Measurements from ENCODE around the gene HIRIP3. TPM values are rescaled to one million over a fixed set of nuclear protein-coding genes. Genes with fewer than 3 reads are reported as not detected.
"Not testable (repeated sequence)": the region's sequence is repeated elsewhere in the genome, so short reads cannot be mapped to it uniquely, and the experiment has no call there.

The HIRIP3 gene
- total and polyA plus RNA-seq, 9 donors: 10.5 to 18.5 (median 16.5) TPM

DNA sequence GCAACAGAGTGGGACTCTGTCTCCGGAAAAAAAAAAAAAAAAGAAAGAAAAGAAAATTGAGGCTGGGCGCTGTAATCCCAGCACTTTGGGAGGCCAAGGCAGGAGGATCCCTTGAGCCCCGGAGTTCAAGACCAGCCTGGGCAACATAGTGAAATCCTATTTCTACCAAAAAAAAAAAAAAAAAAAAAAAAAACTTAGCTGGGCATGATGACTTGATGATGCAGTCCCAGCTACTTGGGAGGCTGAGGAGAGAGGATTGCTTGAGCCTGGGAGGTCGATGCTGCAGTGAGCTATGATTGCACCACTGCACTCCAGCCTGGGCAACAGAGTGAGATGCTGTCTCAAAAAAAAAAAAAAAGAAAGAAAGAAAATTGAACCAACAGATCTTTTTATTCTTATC, 22.5 kb upstream of the HIRIP3 start:
- not testable (repeated sequence) for H3K4me3 ChIP-seq (ENCODE audit: low read length); H3K4me1 ChIP-seq (ENCODE audit: control insufficient read depth, insufficient read depth, low read length); H3K27ac ChIP-seq (ENCODE audit: low read length); H3K36me3 ChIP-seq (ENCODE audit: control insufficient read depth, insufficient read depth, low read length); DNase-seq; H3K9me3 ChIP-seq (replicated peaks; ENCODE audit: control insufficient read depth, low read depth, low read length)
- peaks cover 13% of the 10 kb centered on the region for H3K27me3 ChIP-seq (ENCODE audit: control insufficient read depth, insufficient read depth, low read length)
- WGBS (ENCODE audit: insufficient coverage): no CpG with 5 or more reads among the region's 4 CpGs

DNA sequence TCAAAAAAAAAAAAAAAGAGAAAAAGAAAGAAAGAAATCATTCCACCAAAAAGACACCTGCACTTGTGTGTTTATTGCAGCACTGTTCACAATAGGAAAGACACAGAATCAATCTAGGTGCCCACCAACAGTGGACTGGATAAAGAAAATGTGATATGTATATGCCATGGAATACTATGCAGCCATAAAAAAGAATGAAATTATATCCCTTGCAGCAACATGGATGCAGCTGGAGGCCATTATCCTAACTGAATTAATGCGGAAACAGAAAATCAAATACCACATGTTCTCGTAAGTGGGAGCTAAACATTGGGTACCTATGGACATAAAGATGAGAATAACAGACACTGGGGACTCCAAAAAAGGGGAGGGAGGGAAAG, 21.9 kb upstream of the HIRIP3 start:
- peaks cover 19% of the 10 kb centered on the region for H3K27me3 ChIP-seq (ENCODE audit: control insufficient read depth, insufficient read depth, low read length)
- no peak overlapping the region for H3K4me3 ChIP-seq (ENCODE audit: low read length)
- no peaks in the 10 kb centered on the region for H3K9me3 ChIP-seq (replicated peaks; ENCODE audit: control insufficient read depth, low read depth, low read length)
- H3K27ac ChIP-seq (ENCODE audit: low read length): no peak overlapping the region
- peaks cover 7% of the 10 kb centered on the region for H3K4me1 ChIP-seq (ENCODE audit: control insufficient read depth, insufficient read depth, low read length)
- no peaks in the 10 kb centered on the region for H3K36me3 ChIP-seq (ENCODE audit: control insufficient read depth, insufficient read depth, low read length)
- 100% methylated on average over 1 of the region's 2 CpGs for WGBS (ENCODE audit: insufficient coverage)
- no peak for DNase-seq

DNA sequence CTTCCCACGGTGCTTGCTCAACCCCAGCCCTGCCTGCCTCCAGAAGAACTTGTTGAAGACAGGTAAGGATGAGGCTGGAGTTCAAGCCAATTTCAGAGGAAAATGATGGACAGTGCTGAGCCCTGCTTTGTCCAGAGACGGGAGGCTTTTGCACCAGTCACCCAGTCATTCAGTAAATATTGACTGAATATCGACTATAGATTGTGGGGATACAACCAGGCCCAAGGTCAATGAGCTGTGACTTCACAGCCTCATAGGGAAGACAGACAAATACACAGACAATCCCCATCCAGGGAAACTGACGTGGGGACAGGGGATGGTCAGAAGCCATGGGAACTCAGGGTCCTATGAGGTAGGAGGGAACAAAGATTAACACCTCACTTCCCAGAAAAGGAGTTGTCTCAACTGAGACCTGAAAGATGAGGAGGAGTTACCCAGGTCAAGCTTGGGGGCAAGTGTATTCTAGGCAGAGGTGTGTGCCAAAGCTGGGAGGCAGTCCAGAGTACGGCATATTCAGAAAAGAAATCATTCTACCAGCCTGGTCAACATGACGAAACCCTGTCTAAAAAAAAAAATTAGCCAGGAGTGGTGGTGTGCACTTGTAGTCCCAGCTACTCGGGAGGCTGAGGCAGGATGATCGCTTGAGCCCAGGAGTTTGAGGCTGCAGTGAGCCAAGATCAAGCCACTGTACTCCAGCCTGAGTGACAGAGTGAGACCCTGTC, 21.3 kb upstream of the HIRIP3 start:
- WGBS (ENCODE audit: insufficient coverage): 60% methylated on average over 1 of the region's 8 CpGs
- H3K36me3 ChIP-seq (ENCODE audit: control insufficient read depth, insufficient read depth, low read length): no peaks in the 10 kb centered on the region
- no peak for DNase-seq

DNA sequence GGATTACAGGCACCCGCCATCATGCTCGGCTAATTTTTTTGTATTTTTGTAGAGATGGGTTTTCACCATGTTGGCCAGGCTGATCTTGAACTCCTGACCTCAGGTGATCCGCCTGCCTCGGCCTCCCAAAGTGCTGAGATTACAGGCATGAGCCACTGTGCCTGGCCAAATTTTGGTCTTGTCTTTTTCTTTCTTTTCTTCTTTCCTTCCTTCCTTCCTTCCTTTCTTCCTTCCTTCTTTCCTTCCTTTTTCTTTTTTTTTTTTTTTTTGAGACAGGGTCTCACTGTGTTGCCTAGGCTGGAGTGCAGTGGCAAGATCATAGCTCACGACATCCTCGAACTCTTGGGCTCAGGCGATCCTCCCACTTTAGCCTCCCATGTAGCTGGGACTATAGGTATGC, 20.0 kb upstream of the HIRIP3 start:
- DNase-seq; H3K4me1 ChIP-seq (ENCODE audit: control insufficient read depth, insufficient read depth, low read length); H3K27ac ChIP-seq (ENCODE audit: low read length); H3K9me3 ChIP-seq (replicated peaks; ENCODE audit: control insufficient read depth, low read depth, low read length); H3K4me3 ChIP-seq (ENCODE audit: low read length); H3K36me3 ChIP-seq (ENCODE audit: control insufficient read depth, insufficient read depth, low read length): not testable (repeated sequence)
- WGBS (ENCODE audit: insufficient coverage): no CpG with 5 or more reads among the region's 7 CpGs
- H3K27me3 ChIP-seq (ENCODE audit: control insufficient read depth, insufficient read depth, low read length): peaks cover 26% of the 10 kb centered on the region

More for the DNA sequence above, 21.3 kb upstream of the HIRIP3 start:
- no peak overlapping the region for H3K27ac ChIP-seq (ENCODE audit: low read length)
- H3K4me1 ChIP-seq (ENCODE audit: control insufficient read depth, insufficient read depth, low read length): peaks cover 6% of the 10 kb centered on the region
- no peaks in the 10 kb centered on the region for H3K9me3 ChIP-seq (replicated peaks; ENCODE audit: control insufficient read depth, low read depth, low read length)
- H3K27me3 ChIP-seq (ENCODE audit: control insufficient read depth, insufficient read depth, low read length): peaks cover 24% of the 10 kb centered on the region
- no peak overlapping the region for H3K4me3 ChIP-seq (ENCODE audit: low read length)

DNA sequence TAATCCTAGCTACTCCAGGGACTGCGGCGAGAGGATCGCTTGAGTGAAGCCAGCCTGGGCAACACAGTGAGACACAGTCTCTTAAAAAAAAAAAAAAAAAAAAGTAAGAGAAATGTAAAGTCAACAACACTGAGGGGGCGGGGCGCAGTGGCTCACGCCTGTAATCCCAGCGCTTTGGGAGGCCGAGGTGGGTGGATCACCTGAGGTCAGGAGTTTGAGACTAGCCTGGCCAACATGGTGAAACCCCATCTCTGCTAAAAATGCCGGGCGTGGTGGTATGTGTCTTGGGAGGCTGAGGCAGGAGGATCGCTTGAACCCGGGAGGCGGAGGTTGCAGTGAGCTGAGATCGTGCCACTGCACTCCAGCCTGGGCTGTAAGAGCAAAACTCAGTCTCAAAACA, 17.2 kb upstream of the HIRIP3 start:
- H3K27ac ChIP-seq (ENCODE audit: low read length); H3K9me3 ChIP-seq (replicated peaks; ENCODE audit: control insufficient read depth, low read depth, low read length); H3K4me3 ChIP-seq (ENCODE audit: low read length); DNase-seq; H3K36me3 ChIP-seq (ENCODE audit: control insufficient read depth, insufficient read depth, low read length): not testable (repeated sequence)
- WGBS (ENCODE audit: insufficient coverage): 32% methylated on average over 5 of the region's 14 CpGs
- H3K27me3 ChIP-seq (ENCODE audit: control insufficient read depth, insufficient read depth, low read length): peaks cover 46% of the 10 kb centered on the region
- H3K4me1 ChIP-seq (ENCODE audit: control insufficient read depth, insufficient read depth, low read length): peaks cover 15% of the 10 kb centered on the region

DNA sequence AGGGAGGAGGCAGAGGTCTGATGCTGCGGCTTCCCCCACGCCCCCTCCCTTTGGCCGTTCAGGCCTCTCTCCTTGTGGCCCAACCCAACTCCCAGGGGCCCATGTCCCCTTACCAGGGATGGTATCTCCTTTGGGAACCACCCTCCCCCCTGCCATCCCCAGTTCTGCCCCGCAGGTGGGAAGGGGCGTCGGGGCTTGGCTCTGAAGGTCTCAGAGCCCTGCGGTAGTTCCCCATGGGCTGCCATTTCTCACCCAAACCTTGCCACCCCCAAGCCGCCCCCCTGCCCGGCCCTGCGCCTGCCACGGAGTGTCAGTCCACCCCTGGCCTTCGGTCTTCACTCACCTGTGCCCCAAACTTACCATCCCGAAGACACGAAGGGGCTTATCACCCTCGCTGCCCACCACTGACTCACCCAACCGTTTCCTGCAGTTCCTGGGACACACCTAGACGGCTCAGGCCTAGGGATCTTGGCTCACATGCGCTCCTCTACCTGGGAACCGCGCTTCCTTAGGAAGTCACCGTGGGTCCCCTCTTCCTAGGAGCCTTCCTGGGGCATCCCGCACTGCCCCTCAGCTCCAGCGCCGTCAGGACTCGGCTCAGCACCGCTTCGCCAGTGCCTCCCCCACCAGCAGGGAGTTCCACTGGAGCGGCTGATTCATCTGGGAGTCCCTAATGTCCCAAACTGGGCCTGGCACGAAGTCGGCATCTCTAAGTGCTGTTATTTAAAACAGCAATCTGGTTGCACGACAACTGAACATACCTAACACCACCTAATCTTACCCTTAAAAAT, 16.5 kb upstream of the HIRIP3 start:
- H3K27me3 ChIP-seq (ENCODE audit: control insufficient read depth, insufficient read depth, low read length): peaks cover 46% of the 10 kb centered on the region
- H3K4me1 ChIP-seq (ENCODE audit: control insufficient read depth, insufficient read depth, low read length): peaks cover 15% of the 10 kb centered on the region
- H3K9me3 ChIP-seq (replicated peaks; ENCODE audit: control insufficient read depth, low read depth, low read length): no peaks in the 10 kb centered on the region
- DNase-seq: no peak
- H3K36me3 ChIP-seq (ENCODE audit: control insufficient read depth, insufficient read depth, low read length): peaks cover 4% of the 10 kb centered on the region
- no peak overlapping the region for H3K27ac ChIP-seq (ENCODE audit: low read length)
- no peak overlapping the region for H3K4me3 ChIP-seq (ENCODE audit: low read length)
- WGBS (ENCODE audit: insufficient coverage): 6% methylated on average over 27 of the region's 31 CpGs

DNA sequence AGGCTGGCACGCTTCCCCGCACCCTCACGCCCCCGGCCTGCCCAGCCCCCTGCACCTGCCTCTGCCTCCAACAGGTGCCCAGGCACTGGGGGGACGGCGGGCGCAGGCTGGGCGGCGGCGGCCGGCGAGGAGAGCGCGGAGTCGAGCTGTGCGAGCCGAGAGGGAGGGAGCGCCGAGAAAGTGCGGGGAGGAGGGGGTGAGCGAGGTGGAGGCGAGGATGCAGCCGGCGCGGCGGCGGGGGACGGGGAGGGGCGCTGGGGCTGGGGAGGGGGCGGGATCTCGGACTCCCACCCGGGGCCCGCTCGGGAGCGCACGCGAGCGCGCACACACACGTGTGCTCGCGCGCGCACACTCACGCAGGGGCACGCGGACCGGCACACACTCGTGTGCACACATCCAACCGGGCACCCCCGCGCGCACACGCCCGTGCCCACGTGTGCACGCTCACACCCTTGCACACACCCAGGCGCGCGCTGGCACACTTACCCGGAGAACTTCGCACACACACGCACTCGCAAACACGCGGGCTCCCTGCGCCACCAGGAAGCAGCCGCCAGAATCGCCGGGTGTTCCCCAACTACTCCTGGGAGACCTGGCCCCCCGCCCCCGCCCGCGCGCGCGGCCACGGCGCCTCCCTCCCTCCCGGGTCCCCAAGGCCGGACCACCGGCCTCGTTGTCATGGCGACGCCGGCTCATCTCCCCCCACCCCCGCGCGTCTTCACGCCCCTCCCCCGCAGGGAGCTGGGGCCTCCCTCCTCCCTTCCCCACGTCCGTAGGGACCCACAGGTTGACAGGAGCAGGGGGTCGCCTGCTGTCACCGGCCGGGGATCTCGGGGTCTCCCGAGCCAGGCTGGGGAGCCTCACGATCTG, 15.7 kb upstream of the HIRIP3 start, which contains the start of gene DOC2A:
DOC2A (minus strand) TSS at position 184 of the 870 bp plus-strand sequence. CDS start 805 bp downstream, outside the sequence.
- Histone ChIP-seq H3K27ac (ENCODE audit: low read length) (no peak within 1 kb of the TSS), H3K27me3 (ENCODE audit: control insufficient read depth, insufficient read depth, low read length) (peaks cover 43% of the 10 kb centered on the region), H3K4me1 (ENCODE audit: control insufficient read depth, insufficient read depth, low read length) (peaks cover 15% of the 10 kb centered on the region), H3K4me3 (ENCODE audit: low read length) (peak within 1 kb of the TSS; percentile 29), H3K36me3 (ENCODE audit: control insufficient read depth, insufficient read depth, low read length) (peaks cover 4% of the 10 kb centered on the region), H3K9me3 (replicated peaks; ENCODE audit: control insufficient read depth, low read depth, low read length) (no peaks in the 10 kb centered on the region)
- under 1% methylated on average over 76 of the region's 99 CpGs for WGBS (ENCODE audit: insufficient coverage)
- peak; percentile 37 for DNase-seq

DNA sequence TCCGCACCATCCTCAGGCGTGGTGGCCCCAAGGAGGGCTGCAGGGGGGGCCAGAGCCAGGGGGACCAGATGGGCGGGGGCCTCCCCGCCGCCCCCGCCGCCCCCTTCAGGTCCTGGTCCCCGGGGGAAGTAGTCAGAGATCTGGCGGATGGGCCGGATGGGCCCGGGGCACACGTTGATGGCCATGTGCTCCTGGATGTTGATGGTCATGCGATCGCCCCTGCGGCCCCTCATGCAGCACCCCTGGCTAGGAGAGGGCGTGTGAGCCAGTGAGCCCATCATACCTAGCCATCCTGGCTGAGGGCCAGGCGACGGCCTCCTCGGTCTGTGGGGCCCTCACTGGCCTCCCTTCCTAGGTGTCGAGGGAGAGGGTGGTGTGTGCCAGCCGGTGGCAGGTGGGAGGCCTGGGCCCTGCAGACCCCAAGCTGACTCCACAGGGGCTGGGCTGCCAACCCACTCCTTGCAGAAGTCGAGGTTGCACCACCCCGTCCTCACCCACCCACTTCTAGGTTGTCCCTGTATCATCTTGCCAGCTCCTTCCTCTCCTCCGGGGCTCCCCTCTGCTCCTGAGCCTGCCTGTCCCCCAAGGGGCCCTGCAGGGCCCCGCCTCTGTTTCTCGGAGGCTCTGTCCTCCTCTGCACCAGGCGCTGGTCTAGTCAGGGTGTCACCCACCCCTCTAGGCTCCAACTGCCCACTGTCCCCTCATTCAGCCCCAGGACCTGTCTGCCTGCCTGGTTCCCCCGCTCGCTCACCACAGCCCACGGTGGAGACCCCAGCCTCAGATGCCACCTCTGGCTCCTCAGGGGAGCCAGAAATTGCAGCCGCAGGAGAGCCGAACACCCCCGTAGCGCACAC, 14.8 kb upstream of the HIRIP3 start:
- H3K36me3 ChIP-seq (ENCODE audit: control insufficient read depth, insufficient read depth, low read length): peaks cover 4% of the 10 kb centered on the region

DNA sequence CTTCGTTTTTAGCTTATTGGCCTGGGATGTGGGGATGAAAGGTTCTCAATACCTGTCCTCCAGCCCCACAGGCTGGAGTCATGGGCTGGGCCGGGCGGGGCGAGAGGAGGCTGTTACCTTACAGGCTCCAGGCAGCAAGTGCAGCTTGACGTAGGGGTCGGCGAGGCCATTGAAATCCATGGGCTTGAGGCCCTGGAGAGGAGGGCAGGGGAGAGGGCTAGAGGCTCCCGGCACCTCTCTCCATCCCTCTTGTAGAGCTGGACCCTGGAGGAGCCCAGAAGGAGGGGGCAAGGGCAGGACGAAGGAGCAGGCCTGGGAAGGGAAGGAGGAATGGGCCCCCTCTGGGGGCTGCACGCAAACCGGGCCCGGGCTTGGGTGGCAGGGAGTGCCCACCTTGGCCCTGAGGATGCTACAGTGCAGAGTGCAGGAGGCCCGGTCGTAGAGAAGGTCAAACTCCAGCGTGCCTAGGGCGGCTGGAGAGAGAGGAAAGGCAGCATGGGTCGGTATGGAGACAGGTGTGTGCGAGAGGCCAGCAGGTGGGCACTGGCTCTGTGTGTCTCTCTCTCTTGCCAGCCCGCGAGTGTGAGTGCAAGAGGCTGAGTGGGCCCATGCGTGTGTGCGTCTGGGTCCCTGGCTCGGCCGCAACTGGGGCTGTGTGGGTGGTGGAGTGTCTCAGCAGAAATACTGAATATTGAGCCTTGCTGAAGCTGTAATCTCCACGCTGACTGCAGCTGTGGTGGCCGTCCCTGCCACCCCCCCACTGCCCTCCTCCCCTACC, 13.9 kb upstream of the HIRIP3 start:
- Histone ChIP-seq H3K4me1 (ENCODE audit: control insufficient read depth, insufficient read depth, low read length) (peaks cover 18% of the 10 kb centered on the region), H3K4me3 (ENCODE audit: low read length) (no peak overlapping the region), H3K9me3 (replicated peaks; ENCODE audit: control insufficient read depth, low read depth, low read length) (no peaks in the 10 kb centered on the region), H3K27ac (ENCODE audit: low read length) (no peak overlapping the region), H3K27me3 (ENCODE audit: control insufficient read depth, insufficient read depth, low read length) (peaks cover 43% of the 10 kb centered on the region), H3K36me3 (ENCODE audit: control insufficient read depth, insufficient read depth, low read length) (peaks cover 8% of the 10 kb centered on the region)
- WGBS (ENCODE audit: insufficient coverage): 39% methylated on average over 13 of the region's 26 CpGs
- DNase-seq: no peak

More for the DNA sequence above, 14.8 kb upstream of the HIRIP3 start:
- Histone ChIP-seq H3K27ac (ENCODE audit: low read length) (no peak overlapping the region), H3K4me1 (ENCODE audit: control insufficient read depth, insufficient read depth, low read length) (peaks cover 18% of the 10 kb centered on the region), H3K4me3 (ENCODE audit: low read length) (peak overlapping the region; percentile 8), H3K27me3 (ENCODE audit: control insufficient read depth, insufficient read depth, low read length) (peaks cover 43% of the 10 kb centered on the region), H3K9me3 (replicated peaks; ENCODE audit: control insufficient read depth, low read depth, low read length) (no peaks in the 10 kb centered on the region)
- 12% methylated on average over 29 of the region's 34 CpGs for WGBS (ENCODE audit: insufficient coverage)
- DNase-seq: no peak

All from muscle of leg (tissue), 11 donors.